Astrocyte (in vitro differentiated cells and primary cell): ENCODE measurements around the gene TMEM44. TPM values are rescaled to one million over a fixed set of nuclear protein-coding genes. Genes with fewer than 3 reads are reported as not detected.

Experiments
- DNase-seq: peaks from one replicate; pipeline ENCODE4 v3.0.0-alpha.2; 2010; ENCODE audit warnings: low read depth
- FAIRE-seq: peaks from 2 replicates; lab custom pipeline; 2011; peaks lifted over from hg19 to GRCh38; lab: Jason Lieb, UNC
- H2AFZ ChIP-seq: 2 replicates; pipeline ENCODE4 v1.6.0; 2012; ENCODE audit warnings: low read depth, low read length, inconsistent platforms
- H3K27ac ChIP-seq: 2 replicates; pipeline ENCODE4 v1.5.1; 2011; ENCODE audit warnings: low read depth, low read length, inconsistent platforms
- H3K27me3 ChIP-seq: 2 replicates; pipeline ENCODE4 v1.6.0; 2011; ENCODE audit warnings: low read length, inconsistent platforms; ENCODE audit not compliant: insufficient read depth
- H3K36me3 ChIP-seq: 2 replicates; pipeline ENCODE4 v1.5.1; 2011; ENCODE audit warnings: low read length, inconsistent platforms; ENCODE audit not compliant: insufficient read depth
- H3K4me1 ChIP-seq: 2 replicates; pipeline ENCODE4 v1.5.1; 2011; ENCODE audit warnings: low read length, inconsistent platforms; ENCODE audit not compliant: insufficient read depth
- H3K4me2 ChIP-seq: 2 replicates; pipeline ENCODE4 v1.6.0; 2012; ENCODE audit warnings: low read length, inconsistent platforms
- H3K4me3 ChIP-seq: 2 replicates; pipeline ENCODE4 v1.5.1; 2011; ENCODE audit warnings: low read depth, mild to moderate bottlenecking, low read length, inconsistent platforms; ENCODE audit not compliant: insufficient read depth
- H3K79me2 ChIP-seq: 2 replicates; pipeline ENCODE4 v1.6.0; 2012; ENCODE audit warnings: mild to moderate bottlenecking, low read length, inconsistent platforms; ENCODE audit not compliant: insufficient read depth
- H3K9ac ChIP-seq: 2 replicates; pipeline ENCODE4 v1.6.0; 2012; ENCODE audit warnings: mild to moderate bottlenecking, low read length, inconsistent platforms
- H3K9me3 ChIP-seq: 2 replicates; pipeline ENCODE4 v1.5.1; 2012; ENCODE audit warnings: low read depth, mild to moderate bottlenecking, low read length, inconsistent platforms; ENCODE audit not compliant: insufficient read depth
- H4K20me1 ChIP-seq: 2 replicates; pipeline ENCODE4 v1.6.0; 2012; ENCODE audit warnings: low read length, inconsistent platforms; ENCODE audit not compliant: insufficient read depth
- H3K27ac Mint-ChIP-seq: one replicate; pipeline ENCODE4 v1.8.0; 2021; ENCODE audit warnings: mild to moderate bottlenecking, mixed read lengths; ENCODE audit not compliant: unreplicated experiment
- H3K27me3 Mint-ChIP-seq: one replicate; pipeline ENCODE4 v1.8.0; 2021; ENCODE audit warnings: low read depth, mixed read lengths; ENCODE audit not compliant: unreplicated experiment
- H3K36me3 Mint-ChIP-seq: one replicate; pipeline ENCODE4 v1.8.0; 2021; ENCODE audit warnings: low read depth, mixed read lengths; ENCODE audit not compliant: unreplicated experiment
- H3K4me1 Mint-ChIP-seq: one replicate; pipeline ENCODE4 v1.8.0; 2021; ENCODE audit warnings: low read depth, mixed read lengths; ENCODE audit not compliant: unreplicated experiment
- H3K4me3 Mint-ChIP-seq: one replicate; pipeline ENCODE4 v1.8.0; 2021; ENCODE audit warnings: mild to moderate bottlenecking, moderate library complexity, mixed read lengths; ENCODE audit not compliant: unreplicated experiment
- H3K9me3 Mint-ChIP-seq: one replicate; pipeline ENCODE4 v1.8.0; 2021; ENCODE audit warnings: mild to moderate bottlenecking, mixed read lengths; ENCODE audit not compliant: unreplicated experiment
- CTCF ChIP-seq: IDR thresholded peaks from 2 replicates; pipeline ENCODE4 v1.5.1; 2011; ENCODE audit warnings: low read depth, mild to moderate bottlenecking, inconsistent platforms, low read length, moderate library complexity; ENCODE audit not compliant: insufficient read depth
- EZH2 ChIP-seq: IDR thresholded peaks from 2 replicates; pipeline ENCODE4 v1.6.1; 2012; ENCODE audit warnings: mild to moderate bottlenecking, low read length, inconsistent platforms; ENCODE audit not compliant: insufficient read depth
- total RNA-seq: library from RNA; stranded (reverse); gene quantifications from 2 replicates; pipeline ENCODE4 v1.2.1, GENCODE V29; 2021

Gene TMEM44
- total RNA-seq, 1 donor from 2014 or later = 9.8 TPM

GRCh38 chr3:194609601-194610000 is 23.6 kb downstream of the TMEM44 start:
- no peaks in the 10 kb centered on the region for H3K9me3 ChIP-seq
- no peaks in the 10 kb centered on the region for H3K79me2 ChIP-seq
- peaks cover 14% of the 10 kb centered on the region for H3K36me3 Mint-ChIP-seq
- FAIRE-seq (no peak), DNase-seq (no peak)
- no peak overlapping the region for H3K27ac ChIP-seq
- H3K4me2 ChIP-seq = no peak overlapping the region
- no peaks in the 10 kb centered on the region for H3K9me3 Mint-ChIP-seq
- no peaks in the 10 kb centered on the region for H4K20me1 ChIP-seq
- TF ChIP-seq CTCF (no peak), EZH2 (no peak)
- H3K27me3 ChIP-seq = no peaks in the 10 kb centered on the region
- H3K4me1 Mint-ChIP-seq = no peaks in the 10 kb centered on the region
- no peak overlapping the region for H3K4me3 Mint-ChIP-seq
- no peak overlapping the region for H3K9ac ChIP-seq
- H3K36me3 ChIP-seq = no peaks in the 10 kb centered on the region
- H3K4me1 ChIP-seq = no peaks in the 10 kb centered on the region
- no peak overlapping the region for H3K4me3 ChIP-seq
- no peak overlapping the region for H3K27ac Mint-ChIP-seq
- H2AFZ ChIP-seq = no peak overlapping the region
- H3K27me3 Mint-ChIP-seq = peaks cover 9% of the 10 kb centered on the region

GRCh38 chr3:194608981-194609380 is 24.2 kb downstream of the TMEM44 start:
- no peak for TF ChIP-seq EZH2
- no peak for TF ChIP-seq CTCF
- Mint-ChIP-seq H3K36me3 (peaks cover 19% of the 10 kb centered on the region), H3K9me3 (no peaks in the 10 kb centered on the region), H3K27ac (no peak overlapping the region), H3K4me1 (no peaks in the 10 kb centered on the region), H3K4me3 (no peak overlapping the region), H3K27me3 (peaks cover 9% of the 10 kb centered on the region)
- no peak overlapping the region for H3K9ac ChIP-seq
- no peaks in the 10 kb centered on the region for H3K9me3 ChIP-seq
- no peaks in the 10 kb centered on the region for H3K4me1 ChIP-seq
- H4K20me1 ChIP-seq = no peaks in the 10 kb centered on the region
- no peak overlapping the region for H2AFZ ChIP-seq
- FAIRE-seq (no peak), DNase-seq (no peak)
- no peaks in the 10 kb centered on the region for H3K36me3 ChIP-seq
- H3K4me3 ChIP-seq = no peak overlapping the region
- H3K27ac ChIP-seq = no peak overlapping the region
- no peaks in the 10 kb centered on the region for H3K27me3 ChIP-seq
- no peaks in the 10 kb centered on the region for H3K79me2 ChIP-seq
- no peak overlapping the region for H3K4me2 ChIP-seq

GRCh38 chr3:194607592-194608389 is 25.4 kb downstream of the TMEM44 start:
- Histone ChIP-seq H3K27me3 (no peaks in the 10 kb centered on the region), H3K9me3 (no peaks in the 10 kb centered on the region), H3K4me2 (no peak overlapping the region), H3K27ac (no peak overlapping the region), H4K20me1 (no peaks in the 10 kb centered on the region), H3K79me2 (no peaks in the 10 kb centered on the region), H3K4me3 (no peak overlapping the region), H2AFZ (no peak overlapping the region), H3K9ac (no peak overlapping the region), H3K36me3 (no peaks in the 10 kb centered on the region), H3K4me1 (no peaks in the 10 kb centered on the region)
- Mint-ChIP-seq H3K9me3 (no peaks in the 10 kb centered on the region), H3K4me3 (no peak overlapping the region), H3K4me1 (no peaks in the 10 kb centered on the region), H3K36me3 (peaks cover 23% of the 10 kb centered on the region), H3K27me3 (peaks cover 9% of the 10 kb centered on the region), H3K27ac (no peak overlapping the region)
- FAIRE-seq = no peak
- DNase-seq = no peak
- TF ChIP-seq EZH2 = no peak
- TF ChIP-seq CTCF = no peak
